Activated naive CD4-positive, alpha-beta T cell treated with anti-CD3 and anti-CD28 coated beads, Interleukin-2, amount 50 U/mL, for 24 hours (primary cell): ENCODE measurements around the gene FCHSD2.
A peak's percentile ranks its signal among the peaks of the same experiment; 100 is the strongest.
"Not testable (repeated sequence)": the region's sequence is repeated elsewhere in the genome, so short reads cannot be mapped to it uniquely, and the experiment has no call there.

Experiments
- H3K27ac Mint-ChIP-seq: one replicate; pipeline ENCODE4 v1.8.0; 2021; ENCODE audit warnings: mild to moderate bottlenecking, mixed read lengths
- H3K27me3 Mint-ChIP-seq: one replicate; pipeline ENCODE4 v1.8.0; 2021; ENCODE audit warnings: mixed read lengths
- H3K36me3 Mint-ChIP-seq: one replicate; pipeline ENCODE4 v1.8.0; 2021; ENCODE audit warnings: mixed read lengths
- H3K4me1 Mint-ChIP-seq: one replicate; pipeline ENCODE4 v1.8.0; 2021; ENCODE audit warnings: mixed read lengths
- H3K4me3 Mint-ChIP-seq: one replicate; pipeline ENCODE4 v1.8.0; 2021; ENCODE audit warnings: mild to moderate bottlenecking, mixed read lengths
- H3K9me3 Mint-ChIP-seq: one replicate; pipeline ENCODE4 v1.8.0; 2021; ENCODE audit warnings: mixed read lengths

Gene FCHSD2

GRCh38 chr11:73141309-73142127, 600 bp downstream of the FCHSD2 start:
- peak overlapping the region; percentile 96 for H3K27ac Mint-ChIP-seq
- no peaks in the 10 kb centered on the region for H3K9me3 Mint-ChIP-seq
- peak overlapping the region; percentile 98 for H3K4me3 Mint-ChIP-seq
- H3K27me3 Mint-ChIP-seq = no peaks in the 10 kb centered on the region
- peaks cover 48% of the 10 kb centered on the region for H3K4me1 Mint-ChIP-seq
- peaks cover 2% of the 10 kb centered on the region for H3K36me3 Mint-ChIP-seq

DNA sequence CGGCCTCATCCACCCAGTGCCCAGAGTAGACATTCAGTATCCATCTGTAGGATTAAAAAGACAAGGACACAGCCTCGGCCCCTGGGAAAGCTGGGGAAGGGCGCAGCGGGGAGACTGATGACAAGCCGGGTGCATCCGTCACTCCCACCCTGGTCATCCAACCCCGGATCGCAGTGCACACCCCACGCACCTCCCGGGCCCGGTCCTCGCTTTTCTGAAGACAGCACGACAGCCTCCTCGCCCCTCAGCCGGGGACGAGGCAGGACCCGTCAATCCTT, 1.1 kb downstream of the FCHSD2 start:
- Mint-ChIP-seq H3K27me3 (no peaks in the 10 kb centered on the region), H3K27ac (peak overlapping the region; percentile 94), H3K4me3 (peak overlapping the region; percentile 98), H3K36me3 (peaks cover 2% of the 10 kb centered on the region), H3K9me3 (no peaks in the 10 kb centered on the region), H3K4me1 (peaks cover 52% of the 10 kb centered on the region)

- H3K4me1 Mint-ChIP-seq = peaks cover 57% of the 10 kb centered on the region
Observed at GRCh38 chr11:73140213-73141030, 1.7 kb downstream of the FCHSD2 start.

GRCh38 chr11:73139476-73140198, 2.5 kb downstream of the FCHSD2 start:
- Mint-ChIP-seq H3K27ac (peak overlapping the region; percentile 23), H3K4me1 (peaks cover 60% of the 10 kb centered on the region), H3K9me3 (no peaks in the 10 kb centered on the region), H3K36me3 (peaks cover 2% of the 10 kb centered on the region), H3K27me3 (no peaks in the 10 kb centered on the region), H3K4me3 (no peak overlapping the region)

More at GRCh38 chr11:73140213-73141030, 1.7 kb downstream of the FCHSD2 start:
- H3K27ac Mint-ChIP-seq = peak overlapping the region; percentile 80
- no peaks in the 10 kb centered on the region for H3K9me3 Mint-ChIP-seq
- H3K36me3 Mint-ChIP-seq = peaks cover 2% of the 10 kb centered on the region
- H3K27me3 Mint-ChIP-seq = no peaks in the 10 kb centered on the region
- peak overlapping the region; percentile 98 for H3K4me3 Mint-ChIP-seq

DNA sequence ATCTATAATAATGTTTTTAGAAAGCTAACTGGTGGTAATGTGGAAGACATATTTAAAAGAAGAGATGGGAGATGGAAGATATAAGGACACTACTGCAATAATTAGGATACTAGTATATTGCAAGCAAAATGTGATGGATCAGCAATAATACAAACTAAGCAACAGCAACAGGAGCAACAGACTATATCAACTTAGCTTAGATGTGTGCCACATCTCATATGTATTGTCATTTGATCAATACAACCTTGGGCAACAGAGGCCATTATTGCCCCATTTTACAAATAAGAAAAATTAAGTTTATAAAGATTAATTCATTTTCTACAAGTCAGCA, 4.2 kb downstream of the FCHSD2 start:
- Mint-ChIP-seq H3K4me1 (peaks cover 50% of the 10 kb centered on the region), H3K4me3 (no peak overlapping the region)

GRCh38 chr11:73137262-73137943, 4.7 kb downstream of the FCHSD2 start:
- Mint-ChIP-seq H3K27me3 (no peaks in the 10 kb centered on the region), H3K9me3 (no peaks in the 10 kb centered on the region), H3K27ac (peak overlapping the region; percentile 13), H3K4me3 (peak overlapping the region; percentile 2), H3K36me3 (peaks cover 4% of the 10 kb centered on the region), H3K4me1 (peaks cover 47% of the 10 kb centered on the region)

More for the DNA sequence above, 4.2 kb downstream of the FCHSD2 start:
- Mint-ChIP-seq H3K36me3 (peaks cover 4% of the 10 kb centered on the region), H3K9me3 (no peaks in the 10 kb centered on the region), H3K27me3 (no peaks in the 10 kb centered on the region), H3K27ac (peak overlapping the region; percentile 13)

DNA sequence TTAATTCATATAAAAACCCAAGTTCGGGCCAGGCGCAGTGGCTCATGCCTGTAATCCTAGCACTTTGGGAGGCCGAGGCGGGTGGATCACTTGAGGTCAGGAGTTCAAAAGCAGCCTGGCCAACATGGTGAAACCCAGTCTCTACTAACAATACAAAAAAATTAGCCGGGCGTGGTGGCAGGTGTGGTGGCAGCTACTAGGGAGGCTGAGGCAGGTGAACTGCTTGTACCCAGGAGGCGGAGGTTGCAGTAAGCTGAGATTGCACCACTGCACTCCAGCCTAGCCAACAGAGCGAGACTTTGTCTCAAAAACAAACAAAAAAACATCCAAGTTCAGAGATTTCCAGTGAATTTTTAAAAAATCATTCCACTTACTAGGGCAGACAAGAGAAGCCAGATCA, 5.4 kb downstream of the FCHSD2 start:
- H3K27me3 Mint-ChIP-seq, H3K27ac Mint-ChIP-seq, H3K36me3 Mint-ChIP-seq, H3K9me3 Mint-ChIP-seq, H3K4me3 Mint-ChIP-seq: not testable (repeated sequence)
- peaks cover 51% of the 10 kb centered on the region for H3K4me1 Mint-ChIP-seq

DNA sequence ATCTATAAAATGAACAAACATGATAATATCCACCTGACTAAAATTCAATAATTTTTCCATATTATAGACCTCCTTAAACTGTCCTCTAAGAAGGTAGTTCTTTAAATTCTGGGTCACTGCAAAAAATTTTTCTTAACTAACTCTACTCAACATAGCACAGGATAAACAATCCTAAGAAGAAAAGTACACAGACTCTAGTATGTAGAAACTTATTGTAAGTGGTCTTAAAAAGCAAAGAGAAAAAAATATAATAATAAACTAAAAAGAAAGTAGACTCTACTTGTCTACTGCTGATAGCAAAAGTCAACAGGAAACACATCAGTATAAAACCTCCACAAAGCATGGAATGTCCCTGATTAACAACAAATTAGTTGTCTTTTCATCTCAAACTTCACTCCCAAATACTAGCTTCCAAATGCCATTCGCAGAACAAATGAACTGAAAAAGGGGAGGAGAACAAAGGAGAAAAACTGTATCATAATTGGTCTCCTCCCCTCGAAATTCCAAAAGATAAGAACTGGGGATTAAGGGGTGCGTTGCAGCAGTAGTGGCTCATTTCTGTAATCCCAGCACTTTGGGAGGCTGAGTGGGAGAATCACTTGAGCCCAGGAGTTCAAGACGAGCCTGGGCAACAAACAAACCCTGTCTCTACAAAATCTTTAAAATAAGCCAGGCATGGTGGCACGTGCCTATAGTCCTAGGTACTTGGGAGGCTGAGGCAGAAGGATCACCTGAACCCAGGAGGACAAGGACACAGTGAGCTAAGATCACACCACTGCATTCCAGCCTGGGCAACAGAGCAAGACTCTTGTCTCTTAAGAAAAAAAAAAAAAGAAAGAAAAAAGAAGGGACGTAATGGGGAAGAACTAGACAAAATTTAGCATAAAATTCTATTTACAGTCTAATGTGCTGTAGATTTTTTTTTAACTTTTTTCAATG, 6.5 kb downstream of the FCHSD2 start:
- no peaks in the 10 kb centered on the region for H3K9me3 Mint-ChIP-seq
- H3K4me1 Mint-ChIP-seq = peaks cover 48% of the 10 kb centered on the region
- H3K36me3 Mint-ChIP-seq = peaks cover 4% of the 10 kb centered on the region
- no peak overlapping the region for H3K4me3 Mint-ChIP-seq
- no peaks in the 10 kb centered on the region for H3K27me3 Mint-ChIP-seq
- no peak overlapping the region for H3K27ac Mint-ChIP-seq

DNA sequence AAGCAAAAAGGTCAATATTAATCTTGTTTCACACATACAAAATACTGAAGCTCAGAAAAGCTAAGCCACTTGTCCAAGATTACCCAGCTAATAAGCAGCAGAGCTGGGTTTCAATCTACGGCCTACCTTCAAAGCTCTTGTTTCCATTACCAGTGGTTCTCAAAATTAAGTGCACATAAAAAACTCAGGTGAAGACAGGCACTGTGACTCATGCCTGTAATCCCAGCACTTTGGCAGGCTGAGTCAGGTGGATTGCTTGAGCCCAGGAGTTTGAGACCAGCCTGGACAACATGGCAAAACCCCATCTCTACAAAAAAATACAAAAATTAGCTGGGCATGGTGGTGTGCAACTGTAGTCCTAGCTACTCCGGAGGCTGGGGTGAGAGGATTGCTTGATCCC, 9.8 kb downstream of the FCHSD2 start:
- H3K36me3 Mint-ChIP-seq, H3K27ac Mint-ChIP-seq, H3K27me3 Mint-ChIP-seq, H3K9me3 Mint-ChIP-seq, H3K4me3 Mint-ChIP-seq: not testable (repeated sequence)
- peaks cover 27% of the 10 kb centered on the region for H3K4me1 Mint-ChIP-seq

- H3K36me3 Mint-ChIP-seq = peaks cover 7% of the 10 kb centered on the region
- no peaks in the 10 kb centered on the region for H3K27me3 Mint-ChIP-seq
- H3K27ac Mint-ChIP-seq = no peak overlapping the region
- no peaks in the 10 kb centered on the region for H3K9me3 Mint-ChIP-seq
- H3K4me1 Mint-ChIP-seq = peaks cover 19% of the 10 kb centered on the region
- no peak overlapping the region for H3K4me3 Mint-ChIP-seq
Observed at GRCh38 chr11:73130181-73130580, 11.9 kb downstream of the FCHSD2 start.

DNA sequence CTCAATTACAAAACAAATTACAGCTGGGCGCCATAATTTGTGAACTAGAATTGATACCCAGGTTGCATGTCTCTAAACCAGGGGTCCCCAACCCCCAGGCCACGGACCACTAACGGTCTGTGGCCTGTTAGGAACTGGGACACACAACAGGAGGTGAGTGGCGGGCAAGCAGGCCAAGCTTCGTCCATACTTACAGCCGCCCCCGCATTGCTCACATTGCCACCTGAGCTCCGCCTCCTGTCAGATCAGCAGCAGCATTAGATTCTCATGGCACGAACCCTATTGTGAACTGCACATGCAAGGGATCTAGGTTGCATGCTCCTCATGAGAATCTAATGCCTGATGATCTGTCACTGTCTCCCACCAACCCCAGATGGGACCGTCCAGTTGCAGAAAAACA, 12.9 kb downstream of the FCHSD2 start:
- H3K36me3 Mint-ChIP-seq = peaks cover 13% of the 10 kb centered on the region
- no peak overlapping the region for H3K27ac Mint-ChIP-seq
- H3K4me1 Mint-ChIP-seq = peaks cover 22% of the 10 kb centered on the region
- no peaks in the 10 kb centered on the region for H3K9me3 Mint-ChIP-seq
- H3K4me3 Mint-ChIP-seq = no peak overlapping the region
- no peaks in the 10 kb centered on the region for H3K27me3 Mint-ChIP-seq

GRCh38 chr11:73126804-73127480, 15.2 kb downstream of the FCHSD2 start:
- Mint-ChIP-seq H3K36me3 (peaks cover 13% of the 10 kb centered on the region), H3K4me1 (peaks cover 31% of the 10 kb centered on the region), H3K9me3 (no peaks in the 10 kb centered on the region), H3K27ac (no peak overlapping the region), H3K27me3 (no peaks in the 10 kb centered on the region), H3K4me3 (no peak overlapping the region)

DNA sequence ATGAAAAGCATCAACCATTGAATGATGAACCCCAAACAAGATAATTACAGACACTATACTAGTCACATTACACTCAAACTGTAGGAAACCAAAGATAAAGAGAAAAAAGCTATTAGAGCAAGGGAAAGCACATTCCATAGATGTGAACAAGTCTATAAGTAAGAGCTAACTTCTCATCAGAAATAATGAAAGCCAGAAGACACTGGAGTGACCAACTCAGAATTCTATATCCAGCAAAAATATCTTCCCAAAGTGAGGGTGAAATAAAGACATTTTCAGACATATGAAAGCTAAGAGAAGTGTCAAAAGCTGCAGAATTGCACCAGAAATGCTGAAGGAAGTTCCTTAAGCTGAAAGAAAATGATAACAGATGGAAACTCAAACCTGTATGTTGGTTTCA, 17.3 kb downstream of the FCHSD2 start:
- Mint-ChIP-seq H3K4me3 (no peak overlapping the region), H3K36me3 (peaks cover 17% of the 10 kb centered on the region), H3K27ac (no peak overlapping the region), H3K4me1 (peaks cover 31% of the 10 kb centered on the region), H3K9me3 (no peaks in the 10 kb centered on the region), H3K27me3 (no peaks in the 10 kb centered on the region)

DNA sequence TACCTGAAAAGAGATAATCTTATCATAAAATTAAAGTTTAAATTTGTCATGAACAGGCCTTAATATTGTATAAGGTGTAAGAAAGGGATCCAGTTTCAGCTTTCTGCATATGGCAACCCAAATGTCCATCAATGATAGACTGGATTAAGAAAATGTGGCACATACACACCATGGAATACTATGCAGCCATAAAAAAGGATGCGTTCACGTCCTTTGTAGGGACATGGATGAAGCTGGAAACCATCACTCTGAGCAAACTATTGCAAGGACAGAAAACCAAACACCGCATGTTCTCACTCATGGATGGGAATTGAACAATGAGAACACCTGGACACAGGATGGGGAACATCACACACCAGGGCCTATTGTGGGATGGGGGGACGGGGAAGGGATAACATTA, 18.2 kb downstream of the FCHSD2 start:
- H3K27ac Mint-ChIP-seq, H3K4me3 Mint-ChIP-seq, H3K9me3 Mint-ChIP-seq, H3K27me3 Mint-ChIP-seq: not testable (repeated sequence)
- H3K4me1 Mint-ChIP-seq = peaks cover 31% of the 10 kb centered on the region
- peaks cover 19% of the 10 kb centered on the region for H3K36me3 Mint-ChIP-seq
